K562 (cell line): Measurements from ENCODE around the gene KIR2DL3. TPM values are rescaled to one million over a fixed set of nuclear protein-coding genes. Genes with fewer than 3 reads are reported as not detected.

Source experiments
- ATAC-seq: fragments of 200-7000 bp; cut with Tn5 transposase; 3 replicates; pipeline ENCODE4 v1.9.1; 2020; ENCODE audit warnings: moderate library complexity
- BruUV-seq: library from RNA; stranded (reverse); fragments of 400-500 nt; replicated peaks from 2 replicates; lab custom pipeline; 2021; lab: Mats Ljungman, UMichigan
- CTCF ChIA-PET: fragments of 300-600 bp; formaldehyde crosslinking; extraction: SDS; loops from one replicate; lab custom pipeline; 2021; ENCODE audit warnings: low intra/inter-chr PET ratio; lab: Yijun Ruan, JAX
- POLR2A ChIA-PET: fragments of 300-600, 350-650 bp; sonication (Branson Sonifier 250); formaldehyde crosslinking; extraction: SDS; loops from one replicate; lab custom pipeline; 2021; ENCODE audit warnings: antibody characterized with exemption, inconsistent platforms; lab: Yijun Ruan, JAX
- DNase-seq, 4 experiments: peaks; one replicate each; pipeline versions ENCODE4 v3.0.0 to v3.0.0-alpha.2; 2011 to 2018; ENCODE audit warnings: low spot score in 3 of 4, mixed read lengths in 3 of 4; ENCODE audit errors: extremely low read depth in 1 of 4
- FAIRE-seq: peaks from 2 replicates; lab custom pipeline; 2011; peaks lifted over from hg19 to GRCh38; lab: Jason Lieb, UNC
- H2AFZ ChIP-seq: 2 replicates; pipeline ENCODE4 v1.6.0; 2011; ENCODE audit warnings: low read depth, low read length, control low read depth, inconsistent platforms
- H3K27ac ChIP-seq: fragments of 200-600 bp; 3 replicates; pipeline ENCODE4 v1.8.0; 2011; ENCODE audit warnings: low read depth, mild to moderate bottlenecking, control low read depth, inconsistent platforms, low read length, moderate library complexity, mixed read lengths; ENCODE audit errors: extremely low read depth
- H3K27me3 ChIP-seq, 2 experiments: fragments of 300-600 bp in 1 of 2; 2 replicates in 1 of 2; 3 replicates in 1 of 2; pipeline versions ENCODE4 v1.6.0 to v1.8.0; 2011; ENCODE audit warnings: inconsistent platforms in 2 of 2, low read length in 2 of 2, mild to moderate bottlenecking in 1 of 2, mixed read lengths in 1 of 2, moderate library complexity in 1 of 2; ENCODE audit not compliant: control insufficient read depth in 2 of 2, insufficient read depth in 2 of 2
- H3K36me3 ChIP-seq: fragments of 300-600 bp; 3 replicates; pipeline ENCODE4 v1.8.0; 2011; ENCODE audit warnings: mild to moderate bottlenecking, low read length, inconsistent platforms; ENCODE audit not compliant: control insufficient read depth, insufficient read depth
- H3K4me1 ChIP-seq, 2 experiments: fragments of 200-600 bp in 1 of 2; replicated peaks in 1 of 2; 2 replicates in 1 of 2; 3 replicates in 1 of 2; pipeline versions ENCODE4 v1.5.1 to v1.8.0; 2011; ENCODE audit warnings: inconsistent platforms in 2 of 2, low read length in 2 of 2, mild to moderate bottlenecking in 1 of 2, mixed read lengths in 1 of 2, moderate library complexity in 1 of 2; ENCODE audit not compliant: control insufficient read depth in 2 of 2, insufficient read depth in 2 of 2
- H3K4me2 ChIP-seq: 2 replicates; pipeline ENCODE4 v1.6.1; 2011; ENCODE audit warnings: low read length, control low read depth, inconsistent platforms, mixed read lengths; ENCODE audit not compliant: insufficient read depth
- H3K4me3 ChIP-seq: fragments of 200-600 bp; sonication (generic), shearing (Covaris generic); 2 replicates; pipeline ENCODE4 v1.5.1; 2016; ENCODE audit warnings: control low read depth, inconsistent platforms
- H3K79me2 ChIP-seq: fragments of 200-600 bp; 3 replicates; pipeline ENCODE4 v1.8.0; 2011; ENCODE audit warnings: low read length, inconsistent platforms; ENCODE audit not compliant: control insufficient read depth, insufficient read depth
- H3K9ac ChIP-seq, 2 experiments: 2 replicates each; pipeline versions ENCODE4 v1.6.0 to v1.6.1; 2011; ENCODE audit warnings: low read depth in 2 of 2, low read length in 2 of 2, control low read depth in 1 of 2, inconsistent platforms in 1 of 2, mild to moderate bottlenecking in 1 of 2, mixed read lengths in 1 of 2; ENCODE audit not compliant: insufficient read depth in 1 of 2
- H3K9me1 ChIP-seq: one replicate; pipeline ENCODE4 v1.6.0; 2011; ENCODE audit warnings: inconsistent platforms, mild to moderate bottlenecking, low read length, moderate library complexity; ENCODE audit not compliant: control insufficient read depth, insufficient read depth
- H3K9me3 ChIP-seq: replicated peaks from 2 replicates; pipeline ENCODE4 v1.5.1; 2011; ENCODE audit warnings: low read depth, low read length, inconsistent platforms; ENCODE audit not compliant: control insufficient read depth, insufficient read depth
- H4K20me1 ChIP-seq: replicated peaks from 2 replicates; pipeline ENCODE4 v1.6.1; 2011; ENCODE audit warnings: low read length, inconsistent platforms, mixed read lengths; ENCODE audit not compliant: control insufficient read depth, insufficient read depth
- ASH1L ChIP-seq: fragments of 450-650 bp; IDR thresholded peaks from 2 replicates; pipeline ENCODE4 v1.6.1; 2018; ENCODE audit warnings: borderline replicate concordance, mild to moderate bottlenecking, low read depth; ENCODE audit not compliant: partially characterized antibody
- C11orf30 ChIP-seq: fragments of 450-650 bp; IDR thresholded peaks from 2 replicates; pipeline ENCODE4 v1.6.1; 2016; ENCODE audit warnings: low read depth, mild to moderate bottlenecking
- CXXC5 ChIP-seq: fragments of 250-450 bp; sonication (Bioruptor Pico); IDR thresholded peaks from 2 replicates; pipeline ENCODE4 v1.8.0; 2022; ENCODE audit warnings: inconsistent platforms, mild to moderate bottlenecking, moderate library complexity
- GATAD2A ChIP-seq: fragments of 450-650 bp; IDR thresholded peaks from 2 replicates; pipeline ENCODE4 v1.6.1; 2017
- HDAC2 ChIP-seq: fragments of 450-650 bp; IDR thresholded peaks from 2 replicates; pipeline ENCODE4 v1.6.1; 2016; ENCODE audit warnings: mild to moderate bottlenecking
- HMGXB4 ChIP-seq: sonication (generic); formaldehyde crosslinking; IDR thresholded peaks from 2 replicates; pipeline ENCODE4 v1.8.1; 2023; ENCODE audit warnings: mild to moderate bottlenecking, missing genetic modification reagents
- HNRNPL ChIP-seq: fragments of 200-400 bp; formaldehyde crosslinking; IDR thresholded peaks from 2 replicates; pipeline ENCODE4 v1.6.1; 2017; ENCODE audit warnings: low read depth, mild to moderate bottlenecking, low read length
- MEF2D ChIP-seq: conservative IDR thresholded peaks from 2 replicates; pipeline ENCODE4 v1.6.1; 2016; ENCODE audit warnings: low read depth, missing genetic modification characterization, missing compliant biosample characterization
- POU5F1 ChIP-seq: fragments of 150-350 bp; IDR thresholded peaks from 2 replicates; pipeline ENCODE4 v1.6.1; 2014; ENCODE audit warnings: borderline replicate concordance, low read length, low read depth, mild to moderate bottlenecking; ENCODE audit not compliant: partially characterized antibody
- SPI1 ChIP-seq: IDR thresholded peaks from 2 replicates; pipeline ENCODE4 v1.6.1; 2011; ENCODE audit warnings: low read depth, low read length, control low read depth, borderline replicate concordance
- TAF7 ChIP-seq: fragments of 450-650 bp; IDR thresholded peaks from 2 replicates; pipeline ENCODE4 v1.6.1; 2016; ENCODE audit warnings: missing genetic modification characterization, missing compliant biosample characterization
- U2AF1 ChIP-seq: fragments of 200-400 bp; formaldehyde crosslinking; optimal IDR thresholded peaks from 2 replicates; pipeline ENCODE3; 2017; ENCODE audit warnings: mild to moderate bottlenecking, low read depth, low read length, moderate library complexity
- ZNF311 ChIP-seq: fragments of 250-450 bp; sonication (Bioruptor Pico); IDR thresholded peaks from 2 replicates; pipeline ENCODE4 v1.4.0; 2020; ENCODE audit warnings: mild to moderate bottlenecking, moderate library complexity
- ZNF780A ChIP-seq: fragments of 250-450 bp; sonication (Bioruptor Pico); IDR thresholded peaks from 2 replicates; pipeline ENCODE4 v1.5.0; 2021; ENCODE audit warnings: mild to moderate bottlenecking
- WGBS: fragments of 100-300 bp; shearing (Covaris generic); methylation state at CpG from one replicate; pipeline ENCODE4 v1.1.6; 2016; ENCODE audit warnings: low coverage, mixed read lengths; ENCODE audit not compliant: insufficient coverage; ENCODE audit errors: missing lambda C conversion rate; 5-methylcytosine and 5-hydroxymethylcytosine counted together
- in situ Hi-C: fragments of 300-500 bp; cut with MboI; formaldehyde crosslinking; loops from 4 replicates; pipeline ENCODE4 v1.15.0; 2018; ENCODE audit warnings: inconsistent platforms, mixed read lengths
- intact Hi-C: fragments of 100-400 bp; cut with micrococcal nuclease; formaldehyde crosslinking; loops from 2 replicates; pipeline ENCODE4 v1.14.2; 2022
- polyA plus RNA-seq, 8 experiments: library from polyadenylated mRNA; depleted of rRNA in 4 of 8; stranded (reverse) in 5 of 8; unstranded in 3 of 8; fragments of >200 nt; fragmentation: Nextera tagmentation in 2 of 8; fragmentation: Illumina TruSeq in 1 of 8; extraction: Ambion mirVana in 2 of 8; extraction: Trizol in 1 of 8; gene quantifications; 2 replicates each; pipeline versions ENCODE4 v1.2.1 to v1.2.3, GENCODE V29; 2011 to 2014; ENCODE audit warnings: inconsistent platforms in 1 of 8, missing spikeins in 1 of 8
- total RNA-seq, 7 experiments: library from RNA; depleted of rRNA in 6 of 7; stranded (reverse); fragments of >200 nt in 6 of 7; fragmentation: Illumina TruSeq in 2 of 7; extraction: Trizol in 2 of 7; gene quantifications; 2 replicates each; pipeline versions ENCODE4 v1.2.1 to v1.2.3, GENCODE V29; 2011 to 2021; ENCODE audit warnings: low replicate concordance in 1 of 7
- TF ChIP-seq, protein P1 (sequence below): sonication (generic); formaldehyde crosslinking; IDR thresholded peaks from 2 replicates; pipeline ENCODE4 v1.8.0; 2022; ENCODE audit warnings: missing genetic modification reagents, mild to moderate bottlenecking, borderline replicate concordance

KIR2DL3 gene
- total and polyA plus RNA-seq, 9 of the 15 experiments (the other 6 are each of a cell fraction or from before 2014, with no cell fraction given), result not detected

GRCh38 chr19:54694648-54695047 is 43.7 kb upstream of the KIR2DL3 start:
- POLR2A ChIA-PET, result no interaction called here
- Histone ChIP-seq H3K79me2 (no peaks in the 10 kb centered on the region; the same call in 2 of the 3 replicates), H3K36me3 (no peaks in the 10 kb centered on the region), H2AFZ (peak overlapping the region; percentile 78), H3K4me2 (no peak overlapping the region), H3K27ac (no peak overlapping the region), H4K20me1 (no peaks in the 10 kb centered on the region), H3K4me1 (peaks cover 22 to 44% of the 10 kb centered on the region in 2 experiments; a peak in 4 of 5 replicates), H3K9ac (no peak overlapping the region; a peak in 1 of 4 replicates), H3K4me3 (no peak overlapping the region), H3K27me3 (no peaks in the 10 kb centered on the region), H3K9me3 (no peaks in the 10 kb centered on the region), H3K9me1 (no peaks in the 10 kb centered on the region)
- intact Hi-C loops, result no loop called here
- 2% methylated on average over 5 of the region's 5 CpGs for WGBS
- CTCF ChIA-PET, result no interaction called here
- no peak for FAIRE-seq
- peak in 1 of 4 experiments; percentile 28 for DNase-seq
- in situ Hi-C loops, result no loop called here
- peak; percentile 35; the same call in 2 of the 3 replicates for ATAC-seq
- no TSS peak for BruUV-seq
- TF ChIP-seq, protein P1, sequence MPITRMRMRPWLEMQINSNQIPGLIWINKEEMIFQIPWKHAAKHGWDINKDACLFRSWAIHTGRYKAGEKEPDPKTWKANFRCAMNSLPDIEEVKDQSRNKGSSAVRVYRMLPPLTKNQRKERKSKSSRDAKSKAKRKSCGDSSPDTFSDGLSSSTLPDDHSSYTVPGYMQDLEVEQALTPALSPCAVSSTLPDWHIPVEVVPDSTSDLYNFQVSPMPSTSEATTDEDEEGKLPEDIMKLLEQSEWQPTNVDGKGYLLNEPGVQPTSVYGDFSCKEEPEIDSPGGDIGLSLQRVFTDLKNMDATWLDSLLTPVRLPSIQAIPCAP, result no peak
- TF ChIP-seq SPI1, result peak; percentile 1; the same call in 1 of the 2 replicates

DNA sequence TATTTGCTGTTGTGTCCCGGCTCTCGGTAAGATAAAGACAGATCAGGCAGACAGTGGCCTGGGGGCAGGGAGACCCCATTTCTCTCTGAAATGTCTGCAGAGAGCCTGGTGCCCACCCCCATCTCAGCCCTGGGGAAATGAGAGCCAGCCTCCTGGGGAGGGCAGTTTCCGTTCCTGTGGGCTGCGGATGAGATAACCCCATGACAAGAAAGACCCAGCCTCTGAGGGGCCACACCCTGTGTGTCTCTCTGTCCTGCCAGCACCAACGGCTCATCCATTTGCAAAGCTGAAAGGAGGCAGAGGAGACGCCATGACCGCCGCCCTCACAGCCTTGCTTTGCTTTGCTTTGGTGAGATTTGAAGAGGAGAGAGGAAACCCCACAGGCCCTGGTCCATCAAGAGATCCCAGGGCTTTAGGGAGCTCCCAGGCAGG is 42.2 kb upstream of the KIR2DL3 start:
- FAIRE-seq (peak; percentile 80), DNase-seq (peak; percentile 36 to 84 (median 52)), ATAC-seq (peak; percentile 92)
- Histone ChIP-seq H3K27me3 (no peaks in the 10 kb centered on the region), H3K4me2 (peak overlapping the region; percentile 88), H3K9me1 (no peaks in the 10 kb centered on the region), H3K27ac (peak overlapping the region; percentile 63), H3K4me3 (peak overlapping the region; percentile 32), H3K36me3 (no peaks in the 10 kb centered on the region), H3K4me1 (peaks cover 22 to 44% of the 10 kb centered on the region in 2 experiments; a peak in 4 of 5 replicates), H4K20me1 (no peaks in the 10 kb centered on the region), H3K79me2 (no peaks in the 10 kb centered on the region; the same call in 2 of the 3 replicates), H2AFZ (peak overlapping the region; percentile 79), H3K9ac (peak overlapping the region; percentile 53 to 56; a peak in 3 of 4 replicates), H3K9me3 (no peaks in the 10 kb centered on the region)
- ChIA-PET POLR2A (interaction anchor here (0.7 to 1.4 kb wide), 2 partner anchors 11 to 137 kb away, joined by 3 to 4 read pairs; no protein-coding TSS in a partner anchor), CTCF (no interaction called here)
- intact Hi-C loops (no loop called here), in situ Hi-C loops (no loop called here)
- WGBS, result 1% methylated on average over 6 of the region's 8 CpGs
- no TSS peak for BruUV-seq
- TF ChIP-seq TAF7 (tag) (no peak), CXXC5 (CRISPR knock-in tag) (0 out of 2 replicates have a peak, but pooled peaks have one; percentile 42), HNRNPL (no peak), U2AF1 (no peak), C11orf30 (no peak), ASH1L (no peak), POU5F1 (no peak), HMGXB4 (CRISPR knock-in tag) (no peak), MEF2D (tag) (no peak), ZNF780A (CRISPR knock-in tag) (no peak), ZNF311 (CRISPR knock-in tag) (no peak), HDAC2 (no peak), GATAD2A (no peak)
